ENCODE results near the gene ICE1.

The ICE1 gene

GRCh38 chr5:5497152-5497788 is 74.8 kb downstream of the ICE1 start:
- H3K9me3 ChIP-seq (ENCODE audit: control extremely low read depth in 1 of 5, control insufficient read depth in 4 of 5, insufficient read depth in 2 of 5, low read depth in 1 of 5, low read length in 4 of 5): peaks cover 0 to 2% (median 0%) of the 10 kb centered on the region in 5 experiments
- H3K27me3 ChIP-seq (replicated peaks in 2 of 5; ENCODE audit: control insufficient read depth in 4 of 5, insufficient read depth in 5 of 5, low read length in 4 of 5): peaks cover 0 to 14% (median 5%) of the 10 kb centered on the region in 5 experiments
- H3K4me3 ChIP-seq (ENCODE audit: control insufficient read depth in 1 of 7, extremely low read depth in 1 of 7, insufficient read depth in 4 of 7, low read depth in 2 of 7, low read length in 6 of 7): no peak overlapping the region
- H3K27ac ChIP-seq (ENCODE audit: insufficient read depth in 1 of 2, low read depth in 1 of 2, low read length in 2 of 2, poor library complexity in 1 of 2, severe bottlenecking in 2 of 2): no peak overlapping the region
- ChIA-PET POLR2A (no interaction called here), CTCF (interaction anchor here (1.6 to 1.7 kb wide), 2 partner anchors 10 to 12 kb away, joined by 4 to 7 read pairs; no protein-coding TSS in a partner anchor)
- H3K4me1 ChIP-seq (ENCODE audit: control extremely low read depth in 1 of 4, control insufficient read depth in 4 of 4, insufficient read depth in 4 of 4, low read length in 3 of 4): peaks cover 3 to 22% (median 14%) of the 10 kb centered on the region in 4 experiments
- 50% methylated on average over 10 of the region's 13 CpGs for WGBS (ENCODE audit: insufficient coverage)
- peak; percentile 39 to 64 (median 56) for DNase-seq
- no peaks in the 10 kb centered on the region for H3K36me3 ChIP-seq (ENCODE audit: control insufficient read depth in 4 of 4, insufficient read depth in 4 of 4, low read length in 3 of 4)

- 93% methylated on average over 6 of the region's 7 CpGs for WGBS (ENCODE audit: insufficient coverage)
- peaks cover 0 to 9% (median 5%) of the 10 kb centered on the region in 5 experiments for H3K27me3 ChIP-seq (replicated peaks in 2 of 5; ENCODE audit: control insufficient read depth in 4 of 5, insufficient read depth in 5 of 5, low read length in 4 of 5)
These were observed 77.0 kb downstream of the ICE1 start for GRCh38 chr5:5499442-5499841.

GRCh38 chr5:5504325-5504724 is 81.8 kb downstream of the ICE1 start:
- H3K9me3 ChIP-seq (ENCODE audit: control extremely low read depth in 1 of 5, control insufficient read depth in 4 of 5, insufficient read depth in 2 of 5, low read depth in 1 of 5, low read length in 4 of 5): peaks cover 0 to 10% (median 0%) of the 10 kb centered on the region in 5 experiments
- no peaks in the 10 kb centered on the region for H3K36me3 ChIP-seq (ENCODE audit: control insufficient read depth in 4 of 4, insufficient read depth in 4 of 4, low read length in 3 of 4)
- POLR2A ChIA-PET: no interaction called here
- peaks cover 0 to 4% (median 2%) of the 10 kb centered on the region in 5 experiments for H3K27me3 ChIP-seq (replicated peaks in 2 of 5; ENCODE audit: control insufficient read depth in 4 of 5, insufficient read depth in 5 of 5, low read length in 4 of 5)
- peaks cover 0 to 10% (median 1%) of the 10 kb centered on the region in 4 experiments for H3K4me1 ChIP-seq (ENCODE audit: control extremely low read depth in 1 of 4, control insufficient read depth in 4 of 4, insufficient read depth in 4 of 4, low read length in 3 of 4)
- H3K4me3 ChIP-seq (ENCODE audit: control insufficient read depth in 1 of 7, extremely low read depth in 1 of 7, insufficient read depth in 4 of 7, low read depth in 2 of 7, low read length in 6 of 7): no peak overlapping the region
- peak in 1 of 3 donors; percentile 28 for DNase-seq
- CTCF ChIA-PET: no interaction called here
- H3K27ac ChIP-seq (ENCODE audit: insufficient read depth in 1 of 2, low read depth in 1 of 2, low read length in 2 of 2, poor library complexity in 1 of 2, severe bottlenecking in 2 of 2): no peak overlapping the region

More at GRCh38 chr5:5499442-5499841, 77.0 kb downstream of the ICE1 start:
- peaks cover 0 to 13% (median 5%) of the 10 kb centered on the region in 4 experiments for H3K4me1 ChIP-seq (ENCODE audit: control extremely low read depth in 1 of 4, control insufficient read depth in 4 of 4, insufficient read depth in 4 of 4, low read length in 3 of 4)
- no peak overlapping the region for H3K4me3 ChIP-seq (ENCODE audit: control insufficient read depth in 1 of 7, extremely low read depth in 1 of 7, insufficient read depth in 4 of 7, low read depth in 2 of 7, low read length in 6 of 7)
- peaks cover 0 to 7% (median 2%) of the 10 kb centered on the region in 5 experiments for H3K9me3 ChIP-seq (ENCODE audit: control extremely low read depth in 1 of 5, control insufficient read depth in 4 of 5, insufficient read depth in 2 of 5, low read depth in 1 of 5, low read length in 4 of 5)
- CTCF ChIA-PET: no interaction called here
- H3K36me3 ChIP-seq (ENCODE audit: control insufficient read depth in 4 of 4, insufficient read depth in 4 of 4, low read length in 3 of 4): no peaks in the 10 kb centered on the region
- DNase-seq: no peak
- no peak overlapping the region for H3K27ac ChIP-seq (ENCODE audit: insufficient read depth in 1 of 2, low read depth in 1 of 2, low read length in 2 of 2, poor library complexity in 1 of 2, severe bottlenecking in 2 of 2)
- POLR2A ChIA-PET: no interaction called here

- CTCF ChIA-PET: no interaction called here
These were observed 83.3 kb downstream of the ICE1 start for GRCh38 chr5:5505815-5506214.

GRCh38 chr5:5508391-5508790 is 85.9 kb downstream of the ICE1 start:
- H3K9me3 ChIP-seq (ENCODE audit: control extremely low read depth in 1 of 5, control insufficient read depth in 4 of 5, insufficient read depth in 2 of 5, low read depth in 1 of 5, low read length in 4 of 5): peaks cover 0 to 10% (median 0%) of the 10 kb centered on the region in 5 experiments
- H3K27ac ChIP-seq (ENCODE audit: insufficient read depth in 1 of 2, low read depth in 1 of 2, low read length in 2 of 2, poor library complexity in 1 of 2, severe bottlenecking in 2 of 2): no peak overlapping the region
- H3K36me3 ChIP-seq (ENCODE audit: control insufficient read depth in 4 of 4, insufficient read depth in 4 of 4, low read length in 3 of 4): no peaks in the 10 kb centered on the region
- peaks cover 0 to 10% (median 1%) of the 10 kb centered on the region in 4 experiments for H3K4me1 ChIP-seq (ENCODE audit: control extremely low read depth in 1 of 4, control insufficient read depth in 4 of 4, insufficient read depth in 4 of 4, low read length in 3 of 4)
- H3K4me3 ChIP-seq (ENCODE audit: control insufficient read depth in 1 of 7, extremely low read depth in 1 of 7, insufficient read depth in 4 of 7, low read depth in 2 of 7, low read length in 6 of 7): no peak overlapping the region
- DNase-seq: no peak
- H3K27me3 ChIP-seq (replicated peaks in 2 of 5; ENCODE audit: control insufficient read depth in 4 of 5, insufficient read depth in 5 of 5, low read length in 4 of 5): peaks cover 0 to 5% (median 4%) of the 10 kb centered on the region in 5 experiments
- WGBS (ENCODE audit: insufficient coverage): 100% methylated on average over 2 of the region's 2 CpGs
- ChIA-PET POLR2A (no interaction called here), CTCF (no interaction called here)

More at GRCh38 chr5:5505815-5506214, 83.3 kb downstream of the ICE1 start:
- POLR2A ChIA-PET: no interaction called here
- Histone ChIP-seq H3K4me3 (ENCODE audit: control insufficient read depth in 1 of 7, extremely low read depth in 1 of 7, insufficient read depth in 4 of 7, low read depth in 2 of 7, low read length in 6 of 7) (no peak overlapping the region), H3K27ac (ENCODE audit: insufficient read depth in 1 of 2, low read depth in 1 of 2, low read length in 2 of 2, poor library complexity in 1 of 2, severe bottlenecking in 2 of 2) (no peak overlapping the region), H3K36me3 (ENCODE audit: control insufficient read depth in 4 of 4, insufficient read depth in 4 of 4, low read length in 3 of 4) (no peaks in the 10 kb centered on the region), H3K9me3 (ENCODE audit: control extremely low read depth in 1 of 5, control insufficient read depth in 4 of 5, insufficient read depth in 2 of 5, low read depth in 1 of 5, low read length in 4 of 5) (peaks cover 0 to 10% (median 0%) of the 10 kb centered on the region in 5 experiments), H3K27me3 (replicated peaks in 2 of 5; ENCODE audit: control insufficient read depth in 4 of 5, insufficient read depth in 5 of 5, low read length in 4 of 5) (peaks cover 0 to 4% (median 1%) of the 10 kb centered on the region in 5 experiments), H3K4me1 (ENCODE audit: control extremely low read depth in 1 of 4, control insufficient read depth in 4 of 4, insufficient read depth in 4 of 4, low read length in 3 of 4) (peaks cover 0 to 10% (median 1%) of the 10 kb centered on the region in 4 experiments)
- DNase-seq: peak in 2 of 3 donors; percentile 24 to 50
- 0% methylated on average over 3 of the region's 3 CpGs for WGBS (ENCODE audit: insufficient coverage)

GRCh38 chr5:5511904-5512416 is 89.5 kb downstream of the ICE1 start:
- CTCF ChIA-PET: no interaction called here

GRCh38 chr5:5512543-5512942 is 90.1 kb downstream of the ICE1 start:
- DNase-seq: no peak
- ChIA-PET CTCF (no interaction called here), POLR2A (no interaction called here)
- Histone ChIP-seq H3K36me3 (ENCODE audit: control insufficient read depth in 4 of 4, insufficient read depth in 4 of 4, low read length in 3 of 4) (no peaks in the 10 kb centered on the region), H3K4me3 (ENCODE audit: control insufficient read depth in 1 of 7, extremely low read depth in 1 of 7, insufficient read depth in 4 of 7, low read depth in 2 of 7, low read length in 6 of 7) (no peak overlapping the region), H3K27ac (ENCODE audit: insufficient read depth in 1 of 2, low read depth in 1 of 2, low read length in 2 of 2, poor library complexity in 1 of 2, severe bottlenecking in 2 of 2) (no peak overlapping the region), H3K4me1 (ENCODE audit: control extremely low read depth in 1 of 4, control insufficient read depth in 4 of 4, insufficient read depth in 4 of 4, low read length in 3 of 4) (no peaks in the 10 kb centered on the region), H3K27me3 (replicated peaks in 2 of 5; ENCODE audit: control insufficient read depth in 4 of 5, insufficient read depth in 5 of 5, low read length in 4 of 5) (peaks cover 0 to 6% (median 4%) of the 10 kb centered on the region in 5 experiments), H3K9me3 (ENCODE audit: control extremely low read depth in 1 of 5, control insufficient read depth in 4 of 5, insufficient read depth in 2 of 5, low read depth in 1 of 5, low read length in 4 of 5) (no peaks in the 10 kb centered on the region)
- WGBS (ENCODE audit: insufficient coverage): no CpG with 5 or more reads among the region's 4 CpGs

More at GRCh38 chr5:5511904-5512416, 89.5 kb downstream of the ICE1 start:
- peaks cover 0 to 6% (median 4%) of the 10 kb centered on the region in 5 experiments for H3K27me3 ChIP-seq (replicated peaks in 2 of 5; ENCODE audit: control insufficient read depth in 4 of 5, insufficient read depth in 5 of 5, low read length in 4 of 5)
- DNase-seq: no peak
- no peaks in the 10 kb centered on the region for H3K4me1 ChIP-seq (ENCODE audit: control extremely low read depth in 1 of 4, control insufficient read depth in 4 of 4, insufficient read depth in 4 of 4, low read length in 3 of 4)
- H3K27ac ChIP-seq (ENCODE audit: insufficient read depth in 1 of 2, low read depth in 1 of 2, low read length in 2 of 2, poor library complexity in 1 of 2, severe bottlenecking in 2 of 2): no peak overlapping the region
- no peaks in the 10 kb centered on the region for H3K9me3 ChIP-seq (ENCODE audit: control extremely low read depth in 1 of 5, control insufficient read depth in 4 of 5, insufficient read depth in 2 of 5, low read depth in 1 of 5, low read length in 4 of 5)
- no peak overlapping the region for H3K4me3 ChIP-seq (ENCODE audit: control insufficient read depth in 1 of 7, extremely low read depth in 1 of 7, insufficient read depth in 4 of 7, low read depth in 2 of 7, low read length in 6 of 7)
- H3K36me3 ChIP-seq (ENCODE audit: control insufficient read depth in 4 of 4, insufficient read depth in 4 of 4, low read length in 3 of 4): no peaks in the 10 kb centered on the region
- 94% methylated on average over 6 of the region's 11 CpGs for whole genome bisulfite sequencing (ENCODE audit: insufficient coverage)
- POLR2A ChIA-PET: no interaction called here

Data from common myeloid progenitor, CD34-positive (primary cell).